GM08714 (cell line): ENCODE measurements around the gene C9orf72.

Experiments
- H3K4me3 ChIP-seq: fragments of 200-500 bp; sonication (Bioruptor generic); 2 replicates; pipeline ENCODE4 v1.5.1; 2014; ENCODE audit warnings: mild to moderate bottlenecking, low read length, inconsistent platforms
- ZNF274 ChIP-seq: IDR thresholded peaks from 2 replicates; pipeline ENCODE4 v1.6.1; 2012; ENCODE audit warnings: mild to moderate bottlenecking, low read depth, low read length

The C9orf72 gene

GRCh38 chr9:27564670-27565069 is 8.6 kb downstream of the C9orf72 start:
- TF ChIP-seq ZNF274 = no peak
- no peak overlapping the region for H3K4me3 ChIP-seq

GRCh38 chr9:27563738-27564430 is 9.4 kb downstream of the C9orf72 start:
- no peak overlapping the region for H3K4me3 ChIP-seq
- TF ChIP-seq ZNF274 = no peak

GRCh38 chr9:27561685-27562084 is 11.6 kb downstream of the C9orf72 start:
- no peak overlapping the region for H3K4me3 ChIP-seq
- TF ChIP-seq ZNF274 = no peak

GRCh38 chr9:27560457-27560856 is 12.8 kb downstream of the C9orf72 start:
- TF ChIP-seq ZNF274 = no peak
- no peak overlapping the region for H3K4me3 ChIP-seq

- TF ChIP-seq ZNF274 = no peak
- no peak overlapping the region for H3K4me3 ChIP-seq
These were observed 15.0 kb downstream of the C9orf72 start for GRCh38 chr9:27558307-27558706.

GRCh38 chr9:27556470-27556869 is 16.8 kb downstream of the C9orf72 start:
- no peak for TF ChIP-seq ZNF274
- H3K4me3 ChIP-seq = no peak overlapping the region

- TF ChIP-seq ZNF274 = no peak
- no peak overlapping the region for H3K4me3 ChIP-seq
These were observed 18.6 kb downstream of the C9orf72 start for GRCh38 chr9:27554712-27555111.

- TF ChIP-seq ZNF274 = no peak
- H3K4me3 ChIP-seq = no peak overlapping the region
These were observed 24.0 kb downstream of the C9orf72 start for GRCh38 chr9:27549196-27549755.

GRCh38 chr9:27548055-27548741 is 25.1 kb downstream of the C9orf72 start:
- H3K4me3 ChIP-seq = no peak overlapping the region
- TF ChIP-seq ZNF274 = no peak

GRCh38 chr9:27545471-27545870 is 27.8 kb downstream of the C9orf72 start:
- TF ChIP-seq ZNF274 = no peak
- no peak overlapping the region for H3K4me3 ChIP-seq

- no peak overlapping the region for H3K4me3 ChIP-seq
- TF ChIP-seq ZNF274 = no peak
These were observed 30.8 kb downstream of the C9orf72 start for GRCh38 chr9:27542508-27542907.

GRCh38 chr9:27541740-27542139 is 31.5 kb downstream of the C9orf72 start:
- no peak overlapping the region for H3K4me3 ChIP-seq
- no peak for TF ChIP-seq ZNF274

GRCh38 chr9:27540502-27540901 is 32.8 kb downstream of the C9orf72 start:
- no peak overlapping the region for H3K4me3 ChIP-seq
- TF ChIP-seq ZNF274 = no peak

GRCh38 chr9:27539479-27540441 is 33.5 kb downstream of the C9orf72 start:
- no peak for TF ChIP-seq ZNF274

More at GRCh38 chr9:27539479-27540441, 33.5 kb downstream of the C9orf72 start:
- no peak overlapping the region for H3K4me3 ChIP-seq
